Islet of Langerhans (tissue), 1 donor: ENCODE measurements around the gene ZNF418.
"Not testable (repeated sequence)": the region's sequence is repeated elsewhere in the genome, so short reads cannot be mapped to it uniquely, and the experiment has no call there.

Experiments
- FAIRE-seq: peaks from one replicate; lab custom pipeline; 2011; peaks lifted over from hg19 to GRCh38; lab: Jason Lieb, UNC

ZNF418 gene

DNA sequence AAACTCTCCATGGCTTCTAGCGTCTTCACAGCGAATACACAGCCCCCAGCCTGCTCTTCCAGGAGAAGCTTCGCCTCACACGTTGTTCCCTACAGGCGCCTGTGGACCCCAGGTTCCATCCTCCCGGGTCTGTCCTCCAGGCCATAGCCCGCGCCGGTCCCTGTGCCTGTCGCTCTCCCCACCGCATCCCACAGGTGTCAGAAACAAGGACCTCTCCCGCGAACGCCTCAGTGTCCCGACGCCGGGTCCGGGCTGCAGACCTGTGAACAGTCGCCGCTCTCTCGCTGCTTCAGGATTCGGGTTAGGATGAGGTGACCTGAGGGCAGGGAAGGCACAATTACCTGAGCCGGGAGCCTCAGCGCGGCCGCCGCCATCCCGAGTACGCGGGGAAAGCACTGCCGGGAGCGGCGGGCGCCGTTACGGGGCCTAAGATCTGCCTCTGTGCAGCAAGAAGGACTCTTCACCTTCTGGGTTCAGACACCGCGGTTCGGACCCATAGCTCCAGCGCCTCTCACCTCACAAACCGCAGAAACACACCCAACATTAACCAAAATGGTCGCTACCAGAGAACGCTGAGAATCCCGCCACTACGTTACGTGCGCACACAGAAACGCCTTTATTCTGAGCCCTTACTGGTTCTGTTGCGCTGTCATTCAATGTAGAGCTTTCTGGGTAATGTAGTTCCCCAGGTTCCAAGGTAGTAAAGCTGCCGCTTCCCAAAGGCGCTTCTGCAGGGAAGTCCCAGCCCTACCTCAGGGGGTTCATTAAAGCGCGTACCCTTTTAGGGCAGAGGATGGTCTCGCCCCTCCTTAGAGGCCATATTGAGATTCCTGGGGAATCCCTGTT lies at the start of gene ZNF418:
Gene ZNF418, minus strand, starts transcription at position 583 of the 846 bp plus-strand sequence. CDS start 1,580 bp downstream, outside the sequence.
- FAIRE-seq = peak; percentile 70

GRCh38 chr19:57978586-57979289 lies 43.5 kb upstream of the ZNF418 start:
- no peak for FAIRE-seq

DNA sequence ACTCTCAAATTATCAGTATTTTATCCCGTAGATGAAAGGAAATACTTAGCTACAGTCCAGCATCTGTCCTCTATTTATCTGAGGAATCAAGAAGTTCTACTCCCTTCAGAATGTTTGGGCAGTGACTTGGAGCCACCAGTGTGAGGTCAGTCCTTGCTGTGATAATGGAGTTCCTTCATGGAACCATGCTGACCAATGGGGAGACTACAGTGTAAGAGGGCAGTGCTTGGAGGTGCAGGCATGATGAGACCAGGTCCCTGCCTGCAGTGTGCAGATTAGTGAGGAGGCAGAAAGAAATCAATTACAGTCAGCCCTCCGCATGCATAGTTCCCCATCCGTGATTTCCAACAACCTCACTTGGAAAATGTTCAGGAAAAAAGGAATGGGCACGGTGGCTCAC lies 39.2 kb upstream of the ZNF418 start, which contains the start of gene C19orf18:
Gene C19orf18, minus strand, starts transcription at position 101 of the 400 bp plus-strand sequence. CDS start 102 bp downstream, outside the sequence.
- FAIRE-seq = no peak

DNA sequence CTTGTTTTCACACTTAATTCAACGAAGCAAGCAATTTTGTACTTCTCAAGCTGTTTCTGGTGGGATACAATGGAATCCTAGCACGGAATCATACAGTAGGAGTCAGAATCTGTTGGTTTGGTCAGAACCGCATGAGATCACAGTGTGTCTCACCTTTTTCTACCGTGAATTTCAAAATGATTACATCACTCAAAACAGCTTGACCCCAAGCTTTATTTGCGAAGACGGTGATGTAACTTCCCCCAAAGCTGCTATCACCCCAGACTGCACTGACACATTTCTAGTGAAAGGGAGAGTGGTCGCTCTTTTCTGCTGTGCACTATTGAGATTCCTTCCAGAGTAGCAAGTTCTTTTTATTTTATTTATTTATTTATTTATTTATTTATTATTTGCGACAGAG lies 29.6 kb upstream of the ZNF418 start:
- FAIRE-seq = no peak

DNA sequence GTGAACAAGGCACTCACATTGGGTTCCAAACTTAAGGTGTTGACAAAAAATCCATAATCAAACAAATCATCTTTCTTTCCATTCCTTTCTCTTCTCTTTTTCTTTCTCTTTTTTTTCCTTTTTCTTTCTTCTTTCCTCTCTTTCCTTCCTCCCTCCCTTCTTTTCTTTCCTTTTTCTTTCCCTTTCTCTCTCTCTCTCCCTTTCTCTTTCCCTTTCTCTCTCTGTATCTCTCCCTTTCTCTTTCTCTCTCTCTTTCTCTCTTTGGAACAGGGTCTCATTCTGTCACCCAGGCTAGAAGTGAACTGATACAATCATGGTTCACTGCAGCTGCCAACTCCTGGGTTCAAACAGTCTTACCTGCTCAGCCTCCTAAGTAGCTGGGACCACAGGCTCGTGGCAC lies 26.6 kb upstream of the ZNF418 start:
- FAIRE-seq = no peak

DNA sequence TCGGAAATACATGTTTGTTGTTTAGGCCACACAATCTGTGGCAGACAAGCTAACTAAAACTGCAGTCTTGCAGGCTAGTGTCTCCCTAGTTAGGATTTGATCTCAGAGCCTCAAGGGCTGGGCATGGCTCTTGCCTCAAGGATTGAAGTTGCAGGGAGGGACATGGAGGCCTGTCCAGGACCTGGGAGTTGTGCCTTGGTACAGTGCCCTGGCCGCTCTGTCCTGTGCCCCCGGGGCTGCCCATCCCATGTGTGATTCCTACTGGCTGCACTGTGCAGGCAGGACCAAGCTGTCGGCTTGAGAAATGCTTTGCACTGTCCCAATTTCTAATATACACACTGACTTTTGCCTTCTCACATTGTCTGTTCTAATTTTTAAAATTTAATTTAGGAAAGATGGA lies 19.8 kb upstream of the ZNF418 start:
- no peak for FAIRE-seq

- FAIRE-seq = no peak
Observed at GRCh38 chr19:57949702-57950101, 14.5 kb upstream of the ZNF418 start.

DNA sequence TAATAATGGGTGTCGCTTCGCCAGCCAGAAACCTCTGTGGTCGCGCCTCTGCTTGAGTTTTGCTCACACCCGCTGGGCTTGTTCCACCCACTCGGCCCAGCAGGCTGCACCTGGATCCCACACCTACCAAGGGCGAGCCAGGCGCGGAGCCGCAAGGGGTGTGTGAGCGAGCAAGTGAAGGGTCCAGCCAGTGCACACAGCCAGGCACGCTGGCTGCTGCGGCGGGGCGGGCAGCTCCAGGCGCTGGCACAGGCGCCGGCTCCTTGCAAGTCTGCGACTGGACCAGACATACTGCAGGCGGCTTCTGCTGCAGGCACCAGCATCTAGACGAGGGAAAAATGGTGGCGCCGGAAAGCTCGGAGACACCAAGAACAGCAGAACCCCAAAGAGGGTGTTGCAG lies 14.1 kb upstream of the ZNF418 start:
- FAIRE-seq = no peak

- no peak for FAIRE-seq
Observed at GRCh38 chr19:57947419-57948134, 12.4 kb upstream of the ZNF418 start, which contains the start of gene ZNF256. ZNF256 (minus strand) TSS chr19:57947706; CDS start chr19:57947474, 232 bp downstream.

DNA sequence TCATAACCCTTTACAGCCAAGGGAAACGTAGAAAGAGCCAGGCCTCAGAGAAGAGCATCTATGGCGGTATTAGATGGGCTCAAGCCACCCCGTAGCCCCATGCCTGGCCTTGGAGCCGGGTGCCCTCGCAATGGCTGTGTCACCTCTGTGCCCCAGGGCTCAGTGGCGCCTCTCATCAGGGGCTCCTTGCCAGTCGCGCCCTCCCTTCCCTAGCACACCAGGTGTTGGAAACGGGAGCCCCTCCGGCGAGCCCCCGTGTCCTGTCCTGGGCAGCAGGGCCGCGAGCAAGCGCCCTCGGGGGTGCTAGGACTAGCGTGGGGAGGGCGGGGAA lies 11.9 kb upstream of the ZNF418 start:
- FAIRE-seq = no peak

GRCh38 chr19:57946316-57946715 lies 11.1 kb upstream of the ZNF418 start:
- FAIRE-seq = no peak

- no peak for FAIRE-seq
Observed at GRCh38 chr19:57941593-57941992, 6.4 kb upstream of the ZNF418 start.

GRCh38 chr19:57935731-57936130 lies 529 bp upstream of the ZNF418 start:
- no peak for FAIRE-seq

- no peak for FAIRE-seq
Observed at GRCh38 chr19:57927587-57927986, 7.6 kb downstream of the ZNF418 start.

GRCh38 chr19:57916168-57916995 lies 18.8 kb downstream of the ZNF418 start, which contains the start of gene ZNF417:
ZNF417 (minus strand) TSS chr19:57916592; CDS start chr19:57916411, 181 bp downstream.
- peak; percentile 98 for FAIRE-seq

DNA sequence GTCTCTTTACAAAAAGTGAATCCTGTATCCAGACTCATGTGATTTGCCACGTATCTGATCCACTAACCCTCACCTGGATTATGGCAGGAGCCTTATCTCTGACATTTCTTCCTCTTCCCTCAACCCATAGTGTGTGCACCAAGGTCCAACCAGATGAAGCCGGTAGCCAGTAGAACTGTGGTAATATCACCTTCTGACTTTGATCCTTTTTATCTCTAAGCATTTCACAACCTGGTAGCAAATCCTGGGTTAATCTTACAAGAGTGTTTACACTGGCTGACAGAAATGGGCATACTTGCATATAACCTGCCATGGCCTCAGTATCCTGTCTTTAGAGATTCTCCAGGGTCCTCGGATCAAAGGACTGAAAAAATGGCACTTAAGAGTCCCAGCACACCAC lies 20.7 kb downstream of the ZNF418 start:
- FAIRE-seq = no peak

GRCh38 chr19:57907394-57907793 lies 27.8 kb downstream of the ZNF418 start:
- FAIRE-seq = no peak

DNA sequence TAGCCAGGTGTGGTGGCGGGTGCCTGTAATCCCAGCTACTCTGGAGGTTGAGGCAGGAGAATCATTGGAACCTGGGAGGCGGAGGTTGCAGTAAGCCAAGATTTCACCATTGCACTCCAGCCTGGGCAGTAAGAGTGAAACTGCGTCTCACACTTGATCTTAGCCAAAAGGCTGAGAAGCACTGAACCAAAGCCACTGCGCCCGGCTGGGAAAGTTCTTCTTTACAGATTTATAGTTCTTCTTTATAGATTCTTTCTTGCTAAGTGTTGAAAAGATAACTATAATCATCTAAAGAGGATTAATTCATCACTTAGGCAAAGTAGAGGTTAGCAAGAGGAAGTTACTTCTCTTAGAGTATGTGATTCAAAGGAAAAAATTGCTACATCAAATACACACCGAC lies 29.9 kb downstream of the ZNF418 start:
- FAIRE-seq = no peak

DNA sequence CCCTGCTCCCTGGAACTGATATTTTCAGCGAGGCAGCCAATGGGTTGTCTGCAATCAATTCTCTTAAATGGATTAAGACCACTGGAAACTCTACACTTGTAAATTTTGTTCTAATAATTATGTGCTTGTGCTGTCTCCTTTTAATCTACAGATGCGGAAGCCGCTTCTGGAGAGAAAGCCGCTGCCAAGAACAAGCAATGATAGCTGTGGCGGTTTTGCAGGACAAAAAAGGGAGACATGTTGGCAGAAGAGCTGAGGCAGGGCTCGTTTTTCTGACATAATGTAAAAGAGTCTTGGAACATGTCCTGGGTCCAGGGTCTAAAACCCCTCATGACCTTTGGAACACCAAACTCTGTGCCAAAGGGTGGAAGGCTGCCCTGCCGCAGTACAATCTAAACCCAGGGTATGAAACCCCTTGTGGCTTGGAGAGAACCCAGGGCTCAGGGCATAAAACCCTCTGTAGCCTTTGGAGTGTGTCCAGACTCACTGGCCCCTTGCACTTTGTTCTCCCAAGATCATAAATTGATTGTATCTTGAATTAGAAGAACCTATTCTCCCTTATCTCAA lies 31.5 kb downstream of the ZNF418 start:
- no peak for FAIRE-seq

DNA sequence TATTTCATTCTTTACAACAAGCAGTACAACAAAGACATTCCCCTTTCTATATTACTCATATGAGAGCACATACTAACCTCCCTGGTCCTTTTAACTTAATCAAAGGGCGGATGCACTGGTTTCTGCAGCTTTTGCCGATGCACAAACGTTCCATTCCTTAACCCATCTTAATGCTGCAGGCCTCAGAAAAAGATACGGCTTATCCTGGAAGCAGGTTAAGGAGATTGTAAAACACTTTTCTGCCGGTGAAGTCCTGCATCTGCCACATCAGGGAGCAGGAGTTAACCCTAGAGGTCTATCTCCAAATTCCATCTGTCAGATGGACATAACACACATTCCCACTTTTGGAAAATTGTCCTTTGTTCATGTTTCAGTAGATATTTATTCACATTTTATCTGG lies 34.9 kb downstream of the ZNF418 start:
- FAIRE-seq = no peak

DNA sequence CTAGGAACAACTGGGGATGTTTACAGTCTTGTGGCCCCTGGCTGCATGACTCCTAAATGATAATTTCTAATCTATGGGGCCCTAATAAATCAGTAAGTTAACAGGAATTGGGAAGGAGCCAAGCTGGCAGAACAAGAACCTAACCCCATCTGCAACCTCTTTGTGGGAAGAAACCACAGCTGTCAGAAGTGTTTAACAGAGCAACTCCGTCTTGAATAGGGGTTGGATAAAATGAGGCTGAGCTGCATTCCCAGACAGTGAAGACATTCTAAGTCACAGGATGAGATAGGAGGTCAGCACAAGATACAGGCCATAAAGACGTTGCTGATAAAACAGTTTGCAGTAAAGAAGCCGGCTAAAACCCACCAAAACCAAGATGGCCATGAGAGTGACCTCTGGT lies 44.5 kb downstream of the ZNF418 start:
- not testable (repeated sequence) for FAIRE-seq
